Coronary artery (tissue), 2 donors: ENCODE data around the gene MLN.

Source experiments
- DNase-seq: peaks from one replicate; pipeline ENCODE4 v3.0.0-alpha.2; 2017; ENCODE audit warnings: low spot score
- H3K27ac ChIP-seq, 2 donors: fragments of 200-600 bp; sonication (generic); one replicate each; pipeline ENCODE4 v1.5.1; 2016 to 2019
- H3K4me3 ChIP-seq: fragments of 200-600 bp; sonication (generic); 2 replicates; pipeline ENCODE4 v1.5.1; 2016; ENCODE audit warnings: mild to moderate bottlenecking, moderate library complexity
- TF ChIP-seq, protein P1 (sequence below): fragments of 200-600 bp; sonication (generic); IDR thresholded peaks from one replicate; pipeline ENCODE4 v1.5.1; 2019; ENCODE audit warnings: antibody characterized with exemption

The MLN gene

DNA sequence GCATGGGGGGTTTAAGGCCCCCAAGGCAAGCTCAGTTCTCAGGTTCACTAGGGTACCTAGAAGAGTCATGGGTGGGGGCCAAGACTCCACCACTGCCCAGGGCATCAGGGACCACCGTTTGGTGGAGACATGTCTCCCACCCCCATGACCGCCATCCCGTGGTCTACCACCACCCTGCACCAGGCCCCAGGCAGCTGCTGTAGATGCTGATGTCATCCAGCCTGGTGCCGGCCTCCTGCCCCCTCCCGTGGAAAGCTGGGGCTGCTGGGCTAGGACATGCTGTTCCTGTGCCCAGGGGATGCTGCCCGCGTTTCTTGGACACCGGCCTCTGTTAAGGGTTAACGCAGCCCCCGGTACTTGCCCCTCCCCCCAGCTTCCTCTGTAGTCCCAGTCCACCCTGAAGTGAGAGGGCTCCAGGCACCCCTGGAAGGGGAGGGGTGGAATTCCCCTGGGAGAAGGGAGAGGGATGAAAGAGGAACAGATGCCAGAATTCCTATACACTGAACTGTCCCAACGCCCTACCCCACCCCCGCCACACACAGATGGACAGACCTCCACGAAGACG is 57.7 kb downstream of the MLN start:
- TF ChIP-seq, protein P1, sequence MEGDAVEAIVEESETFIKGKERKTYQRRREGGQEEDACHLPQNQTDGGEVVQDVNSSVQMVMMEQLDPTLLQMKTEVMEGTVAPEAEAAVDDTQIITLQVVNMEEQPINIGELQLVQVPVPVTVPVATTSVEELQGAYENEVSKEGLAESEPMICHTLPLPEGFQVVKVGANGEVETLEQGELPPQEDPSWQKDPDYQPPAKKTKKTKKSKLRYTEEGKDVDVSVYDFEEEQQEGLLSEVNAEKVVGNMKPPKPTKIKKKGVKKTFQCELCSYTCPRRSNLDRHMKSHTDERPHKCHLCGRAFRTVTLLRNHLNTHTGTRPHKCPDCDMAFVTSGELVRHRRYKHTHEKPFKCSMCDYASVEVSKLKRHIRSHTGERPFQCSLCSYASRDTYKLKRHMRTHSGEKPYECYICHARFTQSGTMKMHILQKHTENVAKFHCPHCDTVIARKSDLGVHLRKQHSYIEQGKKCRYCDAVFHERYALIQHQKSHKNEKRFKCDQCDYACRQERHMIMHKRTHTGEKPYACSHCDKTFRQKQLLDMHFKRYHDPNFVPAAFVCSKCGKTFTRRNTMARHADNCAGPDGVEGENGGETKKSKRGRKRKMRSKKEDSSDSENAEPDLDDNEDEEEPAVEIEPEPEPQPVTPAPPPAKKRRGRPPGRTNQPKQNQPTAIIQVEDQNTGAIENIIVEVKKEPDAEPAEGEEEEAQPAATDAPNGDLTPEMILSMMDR, result no peak
- Histone ChIP-seq H3K4me3 (peak overlapping the region; percentile 68), H3K27ac (peak overlapping the region; percentile 21 to 90)
- peak; percentile 88 for DNase-seq

DNA sequence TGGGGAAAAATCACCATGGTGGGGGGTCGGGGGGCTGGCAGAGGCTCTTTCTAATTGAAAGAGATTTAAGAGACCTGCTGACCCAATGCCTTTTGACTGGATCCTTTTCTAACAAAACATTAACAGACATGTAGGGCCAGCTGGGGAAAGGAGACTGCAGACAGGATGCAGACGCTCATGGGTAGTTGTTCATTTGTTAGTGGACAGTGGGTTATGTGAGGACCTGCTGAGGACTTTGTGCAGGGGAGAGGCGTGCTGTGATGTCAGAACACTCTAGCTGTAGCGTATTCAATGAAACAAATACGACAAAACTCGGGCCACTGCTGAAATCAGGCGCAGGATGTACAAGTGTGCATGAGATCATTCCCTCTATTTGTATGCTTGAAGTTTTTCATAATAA is 58.3 kb downstream of the MLN start:
- TF ChIP-seq, protein P1, result no peak
- H3K27ac ChIP-seq, result peak overlapping the region in 1 of 2 donors; percentile 90
- no peak for DNase-seq
- peak overlapping the region; percentile 68 for H3K4me3 ChIP-seq

DNA sequence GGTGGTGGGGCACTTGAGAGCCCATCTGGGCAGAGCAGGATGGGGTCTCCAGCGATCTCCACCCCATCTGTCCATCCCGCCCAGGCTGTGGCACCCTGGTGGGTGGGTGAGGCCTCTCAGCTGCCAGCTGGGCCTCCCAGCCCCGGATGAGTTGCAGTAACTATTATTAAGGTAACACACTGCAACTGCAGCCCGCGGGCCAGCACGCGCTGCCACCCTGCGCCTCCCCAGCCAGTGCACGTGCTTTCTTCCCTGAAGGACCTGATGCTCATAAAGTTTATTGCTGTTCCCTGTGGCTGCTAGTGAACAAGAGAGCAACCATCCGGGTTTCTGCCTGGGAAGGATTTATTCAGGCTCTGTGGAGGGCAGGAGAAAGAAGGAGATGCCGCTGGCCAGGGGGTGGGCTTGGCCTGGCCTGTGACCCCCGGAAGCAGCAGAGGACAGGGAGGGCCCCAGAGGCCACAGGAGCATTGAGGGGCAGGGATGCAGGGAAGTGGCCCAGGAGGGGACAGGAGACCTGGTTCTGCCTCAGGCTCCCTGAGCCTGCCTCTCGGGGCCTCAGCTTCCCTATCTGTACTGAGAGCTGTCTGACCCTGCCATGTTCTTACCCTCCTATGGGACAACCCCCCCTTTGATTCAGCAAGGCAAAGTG is 58.8 kb downstream of the MLN start:
- Histone ChIP-seq H3K27ac (peak overlapping the region in 1 of 2 donors; percentile 90), H3K4me3 (peak overlapping the region; percentile 68)
- DNase-seq, result no peak
- TF ChIP-seq, protein P1, result no peak
